GOT3 (cell line): Measurements from ENCODE around the gene RBP5.

Experiments used
- DNase-seq: peaks from one replicate; lab custom pipeline; 2025; ENCODE audit warnings: mixed read lengths; lab: John Stamatoyannopoulos, UW

The RBP5 gene, protein sequence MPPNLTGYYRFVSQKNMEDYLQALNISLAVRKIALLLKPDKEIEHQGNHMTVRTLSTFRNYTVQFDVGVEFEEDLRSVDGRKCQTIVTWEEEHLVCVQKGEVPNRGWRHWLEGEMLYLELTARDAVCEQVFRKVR

GRCh38 chr12:7128681-7129286 is at the start of gene RBP5:
TSS of gene RBP5 (minus strand) at chr12:7128889. CDS start at chr12:7128775, 114 bp downstream.
- DNase-seq = no peak

GRCh38 chr12:7178481-7178880 is 49.8 kb upstream of the RBP5 start:
- no peak for DNase-seq

- no peak for DNase-seq
Observed at GRCh38 chr12:7176595-7176994, 47.9 kb upstream of the RBP5 start.

DNA sequence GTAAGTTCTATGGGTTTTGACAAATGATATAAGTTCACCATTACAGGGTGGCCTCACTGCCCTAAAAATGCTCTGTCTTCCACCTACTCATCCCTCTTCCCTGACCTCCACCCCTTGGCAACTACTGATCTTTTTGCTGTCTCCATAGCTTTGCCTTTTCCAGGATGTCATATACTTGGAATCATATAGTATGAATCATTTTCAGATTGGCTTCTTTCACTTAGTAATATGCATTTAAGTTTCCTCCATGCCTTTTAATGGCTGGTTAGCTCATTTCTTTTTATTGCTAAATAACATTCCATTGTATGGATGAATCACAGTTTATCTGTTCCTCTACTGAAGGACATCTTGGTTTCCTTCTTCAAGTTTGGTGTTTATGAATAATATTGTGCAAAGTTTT is 46.8 kb upstream of the RBP5 start:
- DNase-seq = no peak

- DNase-seq = no peak
Observed at GRCh38 chr12:7171854-7172253, 43.2 kb upstream of the RBP5 start.

GRCh38 chr12:7169951-7170350 is 41.3 kb upstream of the RBP5 start:
- no peak for DNase-seq

- no peak for DNase-seq
Observed at GRCh38 chr12:7162691-7163114, 34.0 kb upstream of the RBP5 start.

- DNase-seq = no peak
Observed at GRCh38 chr12:7161811-7162210, 33.1 kb upstream of the RBP5 start.

DNA sequence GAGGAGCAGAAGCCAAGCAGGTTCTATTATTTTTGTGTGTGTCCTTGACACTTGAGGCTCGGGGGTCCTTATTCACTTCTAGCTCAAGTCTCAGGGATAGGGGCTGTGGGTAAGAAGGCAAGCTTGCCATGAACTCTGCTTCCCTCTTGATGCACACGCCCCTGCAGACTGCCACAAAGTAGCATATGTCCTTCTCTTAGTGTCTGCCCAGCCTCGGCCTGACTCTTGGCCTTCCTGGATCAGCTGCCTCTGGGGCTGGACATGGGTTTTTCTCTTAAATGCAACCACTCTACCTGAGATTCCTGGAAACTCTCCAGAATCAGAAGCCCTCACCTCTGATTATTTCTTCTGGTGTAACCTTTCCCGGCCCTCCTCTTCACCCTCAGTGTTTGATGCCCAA is 32.6 kb upstream of the RBP5 start:
- no peak for DNase-seq

DNA sequence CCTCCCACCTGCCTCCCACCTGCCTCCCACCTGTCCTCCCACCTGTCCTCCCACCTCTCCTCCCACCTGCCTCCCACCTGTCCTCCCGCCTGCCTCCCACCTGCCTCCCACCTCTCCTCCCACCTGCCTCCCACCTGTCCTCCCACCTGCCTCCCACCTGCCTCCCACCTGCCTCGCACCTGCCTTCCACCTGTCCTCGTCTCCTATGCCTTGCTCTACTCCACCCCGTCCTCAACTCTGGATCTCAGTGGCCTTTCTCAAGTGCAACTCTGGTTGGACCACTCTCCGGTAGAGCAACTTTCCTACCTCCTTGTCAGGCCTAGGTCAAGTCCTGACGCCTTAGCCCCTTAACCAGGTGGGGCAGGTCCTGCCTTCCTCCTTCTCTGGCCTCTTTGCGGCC is 31.5 kb upstream of the RBP5 start:
- no peak for DNase-seq

- DNase-seq = no peak
Observed at GRCh38 chr12:7158781-7159609, 30.3 kb upstream of the RBP5 start.

GRCh38 chr12:7157391-7157790 is 28.7 kb upstream of the RBP5 start:
- no peak for DNase-seq

DNA sequence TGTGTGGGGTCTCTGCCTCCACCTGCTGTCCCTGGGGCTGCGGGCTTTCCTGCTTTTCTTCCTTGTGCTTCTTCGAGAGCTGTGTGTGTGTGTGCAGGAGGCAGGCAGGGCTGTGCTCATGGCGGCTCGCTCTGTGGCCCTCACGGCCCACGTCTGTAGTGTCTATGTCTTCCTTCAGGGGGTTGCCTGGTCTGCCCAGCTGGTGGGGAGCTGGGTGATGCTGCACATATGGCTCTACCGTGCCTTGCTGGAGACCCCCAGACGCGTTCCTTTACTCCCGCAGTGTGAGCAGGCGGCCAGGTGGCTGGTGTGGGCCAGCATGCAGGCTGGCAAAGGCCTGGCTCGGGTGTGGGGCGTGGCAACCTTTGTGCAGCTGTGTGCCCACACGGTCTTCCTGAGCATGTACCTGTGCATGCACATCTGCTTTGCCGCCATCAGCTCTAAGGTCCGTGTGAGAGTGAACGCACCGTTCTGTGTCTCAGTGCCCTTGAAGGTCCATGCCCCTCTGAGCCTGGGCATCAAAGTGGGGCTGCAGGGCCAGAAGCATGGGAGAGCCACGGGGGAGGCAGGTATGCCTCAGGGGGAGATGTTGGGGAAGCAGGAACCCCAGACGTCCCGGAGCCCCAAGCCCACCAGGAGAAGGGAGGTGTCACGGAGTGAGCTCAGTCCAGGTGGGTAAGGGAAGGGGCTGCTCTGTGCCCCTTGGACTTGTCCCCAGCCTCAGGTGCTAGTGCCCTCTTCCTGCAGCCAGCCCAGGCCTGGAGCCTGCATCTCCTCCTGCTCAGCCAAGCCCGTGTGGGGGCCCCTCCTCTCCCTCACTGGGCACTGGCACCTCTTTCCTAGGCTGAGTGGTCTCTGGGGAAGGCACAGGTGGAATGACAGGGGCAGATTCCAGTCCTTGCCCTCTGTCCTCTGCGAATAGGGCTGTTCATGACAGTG is 27.8 kb upstream of the RBP5 start:
- no peak for DNase-seq

DNA sequence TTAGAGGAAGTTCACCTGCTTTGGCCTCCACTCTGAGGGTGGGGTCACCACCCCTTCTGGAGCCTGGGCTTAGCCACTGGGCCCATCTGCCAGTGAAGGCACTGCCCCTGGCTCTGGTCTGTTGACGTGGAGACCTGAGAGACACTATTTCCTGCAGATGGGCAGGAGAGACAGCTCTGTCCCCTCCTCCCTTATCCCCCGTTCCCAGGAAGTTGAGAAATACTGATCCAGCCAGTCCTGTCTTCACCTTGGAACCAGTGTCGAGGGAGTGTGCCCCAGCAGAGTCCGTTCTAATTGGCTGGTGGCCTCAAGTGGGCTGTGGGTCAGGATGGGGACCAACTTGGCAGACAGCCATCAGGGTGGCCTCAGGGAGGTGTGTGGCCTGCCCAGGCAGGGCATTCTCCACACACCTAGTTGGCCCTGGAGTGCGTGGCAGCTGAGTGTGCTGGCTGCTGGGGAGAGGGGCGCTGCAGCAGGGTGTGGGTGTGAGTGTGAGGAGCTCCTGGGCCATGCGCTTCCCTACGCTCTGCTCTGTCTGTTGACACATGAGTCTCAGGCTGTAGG is 26.9 kb upstream of the RBP5 start:
- DNase-seq = no peak

GRCh38 chr12:7154901-7155470 is 26.3 kb upstream of the RBP5 start:
- DNase-seq = no peak

- no peak for DNase-seq
Observed at GRCh38 chr12:7154042-7154441, 25.4 kb upstream of the RBP5 start.

GRCh38 chr12:7152818-7153217 is 24.1 kb upstream of the RBP5 start:
- no peak for DNase-seq

DNA sequence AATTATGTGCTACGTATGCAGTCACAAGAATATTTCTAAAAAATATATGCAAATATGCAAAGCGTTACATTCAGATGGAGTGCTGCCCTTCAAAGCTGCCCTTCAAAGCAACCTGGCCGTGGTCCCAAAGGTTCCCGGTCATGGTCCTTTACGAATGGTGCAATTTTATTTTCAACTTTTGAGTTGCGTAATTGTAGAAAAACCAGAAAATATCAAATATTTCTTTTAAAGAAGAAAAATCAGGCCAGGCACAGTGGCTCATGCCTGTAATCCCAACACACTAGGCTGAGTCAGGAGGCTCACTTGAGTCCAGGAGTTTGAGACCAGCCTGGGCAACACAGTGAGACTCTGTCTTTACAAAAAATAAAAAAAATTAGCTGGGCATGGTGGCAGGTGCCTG is 22.8 kb upstream of the RBP5 start:
- no peak for DNase-seq

GRCh38 chr12:7150841-7151240 is 22.2 kb upstream of the RBP5 start:
- DNase-seq = no peak

GRCh38 chr12:7150356-7150755 is 21.7 kb upstream of the RBP5 start:
- DNase-seq = no peak

DNA sequence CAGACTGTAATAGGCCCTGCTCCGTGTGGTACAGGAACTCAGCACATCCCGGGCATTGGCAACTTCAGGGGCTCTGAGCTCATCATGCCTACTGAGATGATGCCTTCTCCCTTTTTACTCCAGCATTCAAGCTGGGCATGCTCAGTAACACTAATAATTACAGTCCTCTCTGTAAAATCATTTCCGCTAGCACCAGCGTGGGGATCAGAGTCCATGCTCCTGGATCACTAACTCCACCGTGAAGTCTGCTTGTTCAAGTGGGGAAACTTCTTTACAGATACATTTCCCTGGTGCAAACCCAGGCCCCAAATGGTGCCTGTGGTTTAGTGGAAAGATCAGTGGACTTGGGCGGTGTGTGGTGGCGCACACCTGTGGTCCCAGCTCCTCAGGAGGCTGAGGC is 18.2 kb upstream of the RBP5 start:
- no peak for DNase-seq

DNA sequence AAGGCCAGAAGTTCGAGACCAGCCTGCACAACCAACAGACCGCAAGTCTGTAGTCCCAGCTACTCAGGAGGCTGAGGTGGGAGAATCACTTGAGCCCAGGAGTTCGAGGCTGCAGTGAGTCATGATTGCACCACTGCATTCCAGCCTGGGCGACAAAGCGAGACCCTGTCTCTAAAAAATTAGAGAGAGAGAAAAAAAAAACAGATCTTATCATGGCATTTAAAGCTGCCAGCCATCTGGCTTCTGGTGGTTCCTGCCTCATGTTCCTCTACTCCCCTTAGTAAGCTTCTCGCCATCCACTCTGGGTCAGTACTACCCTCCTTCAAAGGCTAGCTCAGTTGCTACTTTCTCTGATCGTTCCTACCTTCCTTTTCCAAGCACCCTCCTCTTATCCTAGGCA is 17.5 kb upstream of the RBP5 start:
- no peak for DNase-seq
